RWPE2 (cell line): ENCODE results near the gene SMR3A.

Experiments
- ATAC-seq: fragments of 200-7000 bp; cut with Tn5 transposase; 3 replicates; pipeline ENCODE4 v1.9.1; 2021; ENCODE audit warnings: low read depth
- DNase-seq: peaks from one replicate; pipeline ENCODE4 v3.0.0-alpha.2; 2020; ENCODE audit warnings: low spot score
- H3K27ac ChIP-seq: fragments of 450-650 bp; 2 replicates; pipeline ENCODE4 v1.5.1; 2017; ENCODE audit warnings: mild to moderate bottlenecking; ENCODE audit not compliant: poor library complexity, severe bottlenecking
- H3K27me3 ChIP-seq: fragments of 250-450 bp; sonication (Bioruptor Pico); 2 replicates; pipeline ENCODE4 v1.5.1; 2021; ENCODE audit warnings: mild to moderate bottlenecking, moderate library complexity; ENCODE audit not compliant: insufficient read depth, poor library complexity, severe bottlenecking
- H3K36me3 ChIP-seq: fragments of 250-450 bp; sonication (Bioruptor Pico); 2 replicates; pipeline ENCODE4 v1.5.1; 2020; ENCODE audit warnings: low read depth, mild to moderate bottlenecking, moderate library complexity
- H3K4me1 ChIP-seq: fragments of 250-450 bp; sonication (Bioruptor Pico); 2 replicates; pipeline ENCODE4 v1.5.1; 2021; ENCODE audit warnings: mild to moderate bottlenecking, moderate library complexity; ENCODE audit not compliant: insufficient read depth, poor library complexity, severe bottlenecking
- H3K4me3 ChIP-seq: fragments of 250-450 bp; sonication (Bioruptor Pico); 2 replicates; pipeline ENCODE4 v1.5.1; 2021; ENCODE audit warnings: mild to moderate bottlenecking, moderate library complexity; ENCODE audit not compliant: severe bottlenecking
- H3K9me3 ChIP-seq: fragments of 250-450 bp; sonication (Bioruptor Pico); 2 replicates; pipeline ENCODE4 v1.5.1; 2021; ENCODE audit warnings: mild to moderate bottlenecking, moderate library complexity; ENCODE audit not compliant: severe bottlenecking
- CTCF ChIP-seq: fragments of 450-650 bp; IDR thresholded peaks from one replicate; pipeline ENCODE4 v1.5.1; 2017; ENCODE audit warnings: mild to moderate bottlenecking, moderate library complexity; ENCODE audit not compliant: poor library complexity, severe bottlenecking

The SMR3A gene

GRCh38 chr4:70365479-70365878, 4.9 kb downstream of the SMR3A start:
- no peak overlapping the region for H3K27ac ChIP-seq
- no peaks in the 10 kb centered on the region for H3K27me3 ChIP-seq
- no peak for TF ChIP-seq CTCF
- no peak overlapping the region for H3K4me3 ChIP-seq
- H3K4me1 ChIP-seq, result peaks cover 3% of the 10 kb centered on the region
- no peaks in the 10 kb centered on the region for H3K9me3 ChIP-seq
- H3K36me3 ChIP-seq, result no peaks in the 10 kb centered on the region
- ATAC-seq (peak; percentile 83), DNase-seq (peak; percentile 57)

- Histone ChIP-seq H3K4me1 (peaks cover 3% of the 10 kb centered on the region), H3K27ac (no peak overlapping the region), H3K36me3 (no peaks in the 10 kb centered on the region), H3K4me3 (no peak overlapping the region), H3K27me3 (no peaks in the 10 kb centered on the region), H3K9me3 (no peaks in the 10 kb centered on the region)
- TF ChIP-seq CTCF, result no peak
- DNase-seq, result no peak
- no peak for ATAC-seq
These were observed 7.3 kb downstream of the SMR3A start for GRCh38 chr4:70367813-70368212.

- no peaks in the 10 kb centered on the region for H3K4me1 ChIP-seq
- no peaks in the 10 kb centered on the region for H3K9me3 ChIP-seq
- H3K36me3 ChIP-seq, result no peaks in the 10 kb centered on the region
- no peaks in the 10 kb centered on the region for H3K27me3 ChIP-seq
- ATAC-seq (no peak), DNase-seq (no peak)
- H3K27ac ChIP-seq, result no peak overlapping the region
- H3K4me3 ChIP-seq, result no peak overlapping the region
- TF ChIP-seq CTCF, result no peak
These were observed 11.4 kb downstream of the SMR3A start for GRCh38 chr4:70371987-70372386.

- no peak for DNase-seq
- TF ChIP-seq CTCF, result no peak
- no peaks in the 10 kb centered on the region for H3K27me3 ChIP-seq
These were observed 12.2 kb downstream of the SMR3A start for GRCh38 chr4:70372760-70373159.

GRCh38 chr4:70380578-70380977, 20.0 kb downstream of the SMR3A start:
- DNase-seq, result no peak
- Histone ChIP-seq H3K36me3 (no peaks in the 10 kb centered on the region), H3K4me3 (no peak overlapping the region), H3K27me3 (no peaks in the 10 kb centered on the region), H3K9me3 (no peaks in the 10 kb centered on the region), H3K4me1 (no peaks in the 10 kb centered on the region), H3K27ac (no peak overlapping the region)
- TF ChIP-seq CTCF, result no peak
- ATAC-seq, result no peak

More at GRCh38 chr4:70372760-70373159, 12.2 kb downstream of the SMR3A start:
- Histone ChIP-seq H3K27ac (no peak overlapping the region), H3K9me3 (no peaks in the 10 kb centered on the region), H3K4me1 (no peaks in the 10 kb centered on the region), H3K36me3 (no peaks in the 10 kb centered on the region), H3K4me3 (no peak overlapping the region)
- no peak for ATAC-seq
